ENCODE data around the gene OTULIN.

The OTULIN gene

DNA sequence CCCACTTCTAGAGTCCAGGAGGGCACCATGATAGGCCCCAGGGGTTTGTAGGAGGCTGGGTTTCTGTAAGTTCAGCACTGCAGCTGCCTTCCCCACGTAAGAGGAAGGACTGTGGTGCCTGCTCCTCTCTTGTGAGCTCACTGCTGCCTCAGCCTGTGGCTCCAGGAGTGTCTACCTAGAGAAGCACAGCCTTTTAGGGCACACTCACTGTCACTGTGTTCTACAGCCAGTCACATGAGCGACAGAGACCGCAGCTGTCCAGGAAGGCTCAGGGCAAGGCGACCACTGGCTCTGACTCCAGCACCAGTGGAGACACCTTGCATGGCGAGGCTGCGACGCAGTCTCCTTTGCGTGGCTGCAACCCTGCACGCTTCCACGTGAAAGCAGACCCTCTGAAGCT lies 72.8 kb downstream of the OTULIN start:
- H2AFZ ChIP-seq (ENCODE audit: low read depth, low read length), result no peak overlapping the region
- H3K79me2 ChIP-seq (ENCODE audit: low read length), result no peaks in the 10 kb centered on the region
- H3K27me3 ChIP-seq (ENCODE audit: low read depth, low read length), result no peaks in the 10 kb centered on the region
- H3K4me1 ChIP-seq (ENCODE audit: low read length), result peaks cover 10% of the 10 kb centered on the region
- no peak overlapping the region for H3K4me3 ChIP-seq (ENCODE audit: low read length)
- H3K4me2 ChIP-seq (ENCODE audit: low read length), result no peak overlapping the region
- no peak overlapping the region for H3K9ac ChIP-seq (ENCODE audit: low read length)
- H3K36me3 ChIP-seq (replicated peaks; ENCODE audit: low read depth, low read length), result no peaks in the 10 kb centered on the region
- H4K20me1 ChIP-seq (ENCODE audit: insufficient read depth, low read length), result no peaks in the 10 kb centered on the region
- H3K9me3 ChIP-seq (ENCODE audit: insufficient read depth, low read length), result no peaks in the 10 kb centered on the region
- no peak for TF ChIP-seq EZH2phosphoT487 (IDR thresholded peaks at IDR 0.05; ENCODE audit: low read depth)
- TF ChIP-seq, protein P1, sequence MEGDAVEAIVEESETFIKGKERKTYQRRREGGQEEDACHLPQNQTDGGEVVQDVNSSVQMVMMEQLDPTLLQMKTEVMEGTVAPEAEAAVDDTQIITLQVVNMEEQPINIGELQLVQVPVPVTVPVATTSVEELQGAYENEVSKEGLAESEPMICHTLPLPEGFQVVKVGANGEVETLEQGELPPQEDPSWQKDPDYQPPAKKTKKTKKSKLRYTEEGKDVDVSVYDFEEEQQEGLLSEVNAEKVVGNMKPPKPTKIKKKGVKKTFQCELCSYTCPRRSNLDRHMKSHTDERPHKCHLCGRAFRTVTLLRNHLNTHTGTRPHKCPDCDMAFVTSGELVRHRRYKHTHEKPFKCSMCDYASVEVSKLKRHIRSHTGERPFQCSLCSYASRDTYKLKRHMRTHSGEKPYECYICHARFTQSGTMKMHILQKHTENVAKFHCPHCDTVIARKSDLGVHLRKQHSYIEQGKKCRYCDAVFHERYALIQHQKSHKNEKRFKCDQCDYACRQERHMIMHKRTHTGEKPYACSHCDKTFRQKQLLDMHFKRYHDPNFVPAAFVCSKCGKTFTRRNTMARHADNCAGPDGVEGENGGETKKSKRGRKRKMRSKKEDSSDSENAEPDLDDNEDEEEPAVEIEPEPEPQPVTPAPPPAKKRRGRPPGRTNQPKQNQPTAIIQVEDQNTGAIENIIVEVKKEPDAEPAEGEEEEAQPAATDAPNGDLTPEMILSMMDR (IDR thresholded peaks at IDR 0.05; ENCODE audit: low read depth, low read length), result no peak
- H3K27ac ChIP-seq (ENCODE audit: low read length), result no peak overlapping the region

DNA sequence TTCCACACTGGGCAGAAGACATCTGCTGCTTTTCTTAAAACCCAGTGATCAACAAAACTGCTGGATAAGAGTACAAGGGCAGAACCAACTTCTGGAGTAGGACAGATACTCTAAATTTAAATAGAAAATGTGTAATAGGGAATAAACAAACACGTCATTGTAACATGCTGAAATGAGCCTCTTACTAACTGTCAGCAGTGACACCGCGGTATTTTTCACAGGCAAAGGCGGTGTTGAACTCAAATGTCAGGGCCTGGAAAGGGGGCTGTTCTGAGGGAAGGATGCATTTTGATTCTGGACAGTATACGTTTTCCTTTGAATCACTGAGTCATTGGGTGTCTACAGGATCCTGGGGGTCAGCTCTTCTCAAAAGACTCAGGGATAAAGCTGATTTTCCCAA lies 73.5 kb downstream of the OTULIN start:
- Histone ChIP-seq H3K27me3 (ENCODE audit: low read depth, low read length) (no peaks in the 10 kb centered on the region), H3K4me1 (ENCODE audit: low read length) (peaks cover 10% of the 10 kb centered on the region), H3K4me2 (ENCODE audit: low read length) (no peak overlapping the region), H3K9ac (ENCODE audit: low read length) (no peak overlapping the region), H3K36me3 (replicated peaks; ENCODE audit: low read depth, low read length) (no peaks in the 10 kb centered on the region), H4K20me1 (ENCODE audit: insufficient read depth, low read length) (no peaks in the 10 kb centered on the region), H3K9me3 (ENCODE audit: insufficient read depth, low read length) (no peaks in the 10 kb centered on the region), H2AFZ (ENCODE audit: low read depth, low read length) (no peak overlapping the region), H3K27ac (ENCODE audit: low read length) (no peak overlapping the region), H3K4me3 (ENCODE audit: low read length) (no peak overlapping the region), H3K79me2 (ENCODE audit: low read length) (no peaks in the 10 kb centered on the region)
- TF ChIP-seq EZH2phosphoT487 (IDR thresholded peaks at IDR 0.05; ENCODE audit: low read depth), result no peak
- TF ChIP-seq, protein P1 (IDR thresholded peaks at IDR 0.05; ENCODE audit: low read depth, low read length), result no peak

GRCh38 chr5:14739538-14739937 lies 75.0 kb downstream of the OTULIN start:
- Histone ChIP-seq H3K4me2 (ENCODE audit: low read length) (no peak overlapping the region), H3K36me3 (replicated peaks; ENCODE audit: low read depth, low read length) (no peaks in the 10 kb centered on the region), H2AFZ (ENCODE audit: low read depth, low read length) (no peak overlapping the region)

DNA sequence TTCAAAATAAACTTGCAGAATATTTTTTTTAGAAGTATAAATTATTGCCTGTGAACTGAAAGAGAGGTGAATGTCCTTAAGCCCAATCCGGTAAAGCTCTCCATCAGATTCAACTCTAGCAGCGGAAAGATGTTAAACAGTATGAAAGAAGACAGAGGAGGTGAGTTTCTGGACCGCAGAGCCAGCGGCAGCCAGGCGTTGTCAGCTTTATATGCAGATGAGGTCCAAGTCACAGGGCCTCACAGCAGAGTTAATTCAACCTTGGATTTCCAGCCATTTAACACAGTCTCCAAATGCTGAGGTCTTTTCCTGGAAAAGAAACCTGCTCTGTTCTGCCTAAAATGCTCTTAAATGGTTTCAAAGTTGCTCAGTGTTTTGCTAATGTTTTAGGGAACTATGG lies 75.5 kb downstream of the OTULIN start:
- H3K36me3 ChIP-seq (replicated peaks; ENCODE audit: low read depth, low read length), result no peaks in the 10 kb centered on the region

More at GRCh38 chr5:14739538-14739937, 75.0 kb downstream of the OTULIN start:
- Histone ChIP-seq H3K27ac (ENCODE audit: low read length) (no peak overlapping the region), H3K27me3 (ENCODE audit: low read depth, low read length) (no peaks in the 10 kb centered on the region), H4K20me1 (ENCODE audit: insufficient read depth, low read length) (no peaks in the 10 kb centered on the region), H3K4me3 (ENCODE audit: low read length) (no peak overlapping the region), H3K4me1 (ENCODE audit: low read length) (peaks cover 12% of the 10 kb centered on the region), H3K9ac (ENCODE audit: low read length) (no peak overlapping the region), H3K79me2 (ENCODE audit: low read length) (no peaks in the 10 kb centered on the region), H3K9me3 (ENCODE audit: insufficient read depth, low read length) (no peaks in the 10 kb centered on the region)
- TF ChIP-seq EZH2phosphoT487 (IDR thresholded peaks at IDR 0.05; ENCODE audit: low read depth), result no peak
- TF ChIP-seq, protein P1 (IDR thresholded peaks at IDR 0.05; ENCODE audit: low read depth, low read length), result no peak

More for the DNA sequence above, 75.5 kb downstream of the OTULIN start:
- H2AFZ ChIP-seq (ENCODE audit: low read depth, low read length), result no peak overlapping the region
- H3K9ac ChIP-seq (ENCODE audit: low read length), result no peak overlapping the region
- H3K27me3 ChIP-seq (ENCODE audit: low read depth, low read length), result no peaks in the 10 kb centered on the region
- H3K27ac ChIP-seq (ENCODE audit: low read length), result no peak overlapping the region
- no peaks in the 10 kb centered on the region for H3K79me2 ChIP-seq (ENCODE audit: low read length)
- H3K4me3 ChIP-seq (ENCODE audit: low read length), result no peak overlapping the region
- H3K4me2 ChIP-seq (ENCODE audit: low read length), result no peak overlapping the region
- no peak for TF ChIP-seq EZH2phosphoT487 (IDR thresholded peaks at IDR 0.05; ENCODE audit: low read depth)
- TF ChIP-seq, protein P1 (IDR thresholded peaks at IDR 0.05; ENCODE audit: low read depth, low read length), result no peak
- peaks cover 12% of the 10 kb centered on the region for H3K4me1 ChIP-seq (ENCODE audit: low read length)
- no peaks in the 10 kb centered on the region for H3K9me3 ChIP-seq (ENCODE audit: insufficient read depth, low read length)
- no peaks in the 10 kb centered on the region for H4K20me1 ChIP-seq (ENCODE audit: insufficient read depth, low read length)

Measured in OCI-LY3 (cell line).